OCI-LY3 (cell line): ENCODE measurements around the gene DSCAM.

Source experiments
- CTCF ChIP-seq: fragments of 200-600, 300-600 bp; sonication (generic); IDR thresholded peaks from 2 replicates; pipeline ENCODE4 v1.5.1; 2014; ENCODE audit warnings: antibody characterized with exemption, low read length, low read depth
- EZH2phosphoT487 ChIP-seq: fragments of 200-600 bp; shearing (Covaris generic); IDR thresholded peaks from 2 replicates; pipeline ENCODE4 v1.6.1; 2018; ENCODE audit warnings: antibody characterized with exemption, mixed run types, low read depth

GRCh38 chr21:40215941-40216340 is 631.0 kb downstream of the DSCAM start:
- TF ChIP-seq CTCF (no peak), EZH2phosphoT487 (no peak)
